ENCODE results near the gene GTPBP2. TPM values are rescaled to one million over a fixed set of nuclear protein-coding genes. Genes with fewer than 3 reads are reported as not detected.

GTPBP2 gene
- total and polyA plus RNA-seq, 2 experiments from 2014 or later: 17.5 to 55.9 TPM

DNA sequence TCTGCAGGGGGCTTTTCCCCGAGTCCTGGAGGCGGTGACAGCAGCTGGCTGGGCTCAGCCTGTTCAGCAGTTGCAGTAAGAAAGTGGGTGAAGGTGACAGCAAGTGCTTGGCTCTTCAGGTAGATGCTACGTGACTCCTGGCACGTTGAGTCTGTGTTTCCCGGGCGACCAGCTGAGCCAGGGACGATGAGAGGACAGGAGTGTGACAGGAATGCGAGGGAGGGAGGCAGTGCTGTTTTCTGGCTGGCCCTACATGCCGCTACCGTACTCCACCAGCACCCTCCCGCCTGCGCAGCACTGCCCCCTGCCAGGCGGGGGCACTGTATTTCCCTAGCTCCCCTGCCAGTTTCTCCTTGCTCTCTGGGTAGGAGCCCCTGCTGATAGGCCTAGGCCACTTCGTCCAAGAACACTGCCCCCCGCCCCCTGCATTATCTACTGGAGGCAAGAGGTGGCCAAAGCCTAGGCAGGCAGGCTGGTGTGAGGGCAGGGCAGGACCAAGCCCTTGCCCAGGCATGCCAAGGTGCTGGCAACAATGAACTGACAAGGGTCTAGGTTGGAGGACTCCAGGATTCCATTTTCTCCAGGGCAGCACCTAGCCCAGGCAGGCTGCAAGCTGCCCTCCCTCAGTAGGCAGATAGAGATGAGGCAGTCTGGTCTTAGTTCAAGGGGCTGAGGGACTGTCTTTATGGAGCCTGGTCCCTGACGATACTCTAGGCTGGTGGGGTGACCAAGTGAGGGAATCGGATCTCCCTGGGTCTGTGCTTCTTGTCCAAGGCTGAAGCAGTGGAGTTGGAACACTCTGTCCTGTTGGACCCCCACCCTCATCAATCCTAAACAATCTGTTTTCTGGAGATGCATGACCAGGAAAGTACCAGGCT is 39.3 kb upstream of the GTPBP2 start:
- H3K27ac ChIP-seq (ENCODE audit: low read depth): 0 out of 2 replicates have a peak overlapping the region, but pooled peaks have one; percentile 39
- H3K4me1 Mint-ChIP-seq: peaks cover 31% of the 10 kb centered on the region
- peak overlapping the region; percentile 49 for H3K4me3 ChIP-seq
- no peak overlapping the region for H2AFZ ChIP-seq
- H3F3A ChIP-seq (replicated peaks; ENCODE audit: low read depth): peaks cover 22% of the 10 kb centered on the region; the same call in 1 of the 2 replicates
- no peaks in the 10 kb centered on the region for H3K79me2 ChIP-seq (replicated peaks; ENCODE audit: insufficient read depth)
- H3K36me3 ChIP-seq (ENCODE audit: insufficient read depth): no peaks in the 10 kb centered on the region; the same call in 1 of the 2 replicates
- H3K4me2 ChIP-seq: peak overlapping the region; percentile 81
- H4K20me1 ChIP-seq (replicated peaks; ENCODE audit: insufficient read depth): no peaks in the 10 kb centered on the region; the same call in 1 of the 2 replicates
- H3K27me3 Mint-ChIP-seq (ENCODE audit: insufficient read depth, low read depth, poor library complexity): peaks cover 26% of the 10 kb centered on the region
- peaks cover 27% of the 10 kb centered on the region for H3K4me1 ChIP-seq (ENCODE audit: insufficient read depth)
- TF ChIP-seq POLR2AphosphoS5 (IDR thresholded peaks at IDR 0.05; ENCODE audit: low read depth): peak; percentile 54
- peak; percentile 12; the same call in 1 of the 2 replicates for TF ChIP-seq CREB1 (CRISPR knock-in tag; IDR thresholded peaks at IDR 0.05; ENCODE audit: low read depth)
- no peak for TF ChIP-seq EZH2 (IDR thresholded peaks at IDR 0.05; ENCODE audit: low read depth, unreplicated experiment)
- TF ChIP-seq JUNB (IDR thresholded peaks at IDR 0.05; ENCODE audit: unreplicated experiment): no peak
- peak; percentile 58 to 67 for TF ChIP-seq CTCF (conservative IDR thresholded peaks at IDR 0.05; ENCODE audit: low read depth in 2 of 2)
- H3K9me3 Mint-ChIP-seq: no peaks in the 10 kb centered on the region
- H3K27me3 ChIP-seq (ENCODE audit: insufficient read depth): no peaks in the 10 kb centered on the region
- H3K27ac Mint-ChIP-seq: no peak overlapping the region; the same call in 1 of the 2 replicates
- DNase-seq (ENCODE audit: low spot score): peak; percentile 89
- peak; percentile 74 for ATAC-seq
- H3K9me2 ChIP-seq (ENCODE audit: insufficient read depth): no peaks in the 10 kb centered on the region
- H3K4me3 Mint-ChIP-seq: peak overlapping the region; percentile 61
- H3K36me3 Mint-ChIP-seq (ENCODE audit: low read depth): peaks cover 24% of the 10 kb centered on the region

DNA sequence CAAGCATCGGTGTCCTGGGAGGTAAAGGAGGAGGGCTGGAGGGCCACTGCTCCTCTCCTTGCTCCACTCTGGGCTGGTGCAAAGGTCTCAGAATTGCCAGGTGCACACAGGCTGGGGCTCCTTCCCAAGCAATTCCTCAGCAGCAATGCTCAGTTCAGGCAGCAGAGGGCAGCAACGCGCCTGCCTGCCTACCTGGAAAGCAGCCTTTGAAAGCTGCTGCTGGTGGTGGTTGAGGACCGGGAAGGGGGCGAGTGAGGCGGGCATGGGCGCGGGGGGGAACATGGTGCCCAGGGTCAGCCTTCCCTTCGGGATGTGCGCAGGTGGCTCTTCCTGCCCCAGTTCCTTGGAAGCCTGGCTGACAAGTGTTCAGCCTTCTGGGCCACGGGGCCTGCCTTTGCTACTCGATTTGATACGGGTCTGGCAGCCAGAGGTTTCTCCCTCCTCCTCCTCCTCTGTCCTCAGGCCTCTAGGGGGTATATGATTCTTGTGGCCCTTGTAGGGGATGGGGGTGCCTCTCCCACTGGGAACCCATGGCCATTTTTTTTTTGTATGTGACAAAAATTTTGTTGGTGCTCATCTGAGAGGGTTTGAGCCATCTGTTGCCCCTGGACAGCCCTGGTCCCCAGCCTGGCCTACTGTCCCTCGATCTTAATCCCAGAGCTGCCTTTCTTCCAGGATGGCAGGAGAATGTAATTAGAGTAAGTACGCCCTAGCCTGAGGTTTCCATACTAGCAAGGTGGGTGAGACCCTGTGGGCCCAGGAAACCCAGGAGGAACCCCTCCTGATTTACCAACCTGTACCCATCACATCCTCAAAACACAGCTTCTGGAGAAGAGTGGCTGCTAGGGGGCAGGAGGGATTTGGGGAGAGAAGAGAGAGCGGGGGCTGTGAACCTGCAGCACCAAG is 38.4 kb upstream of the GTPBP2 start:
- Histone ChIP-seq H3K27ac (ENCODE audit: low read depth) (no peak overlapping the region), H3K4me3 (peak overlapping the region; percentile 49)

More for the DNA sequence above, 38.4 kb upstream of the GTPBP2 start:
- peak overlapping the region; percentile 81 for H3K4me2 ChIP-seq
- Mint-ChIP-seq H3K27ac (no peak overlapping the region), H3K9me3 (no peaks in the 10 kb centered on the region), H3K4me3 (peak overlapping the region; percentile 61), H3K27me3 (ENCODE audit: insufficient read depth, low read depth, poor library complexity) (peaks cover 26% of the 10 kb centered on the region), H3K36me3 (ENCODE audit: low read depth) (peaks cover 18% of the 10 kb centered on the region), H3K4me1 (peaks cover 31% of the 10 kb centered on the region)
- peaks cover 27% of the 10 kb centered on the region for H3K4me1 ChIP-seq (ENCODE audit: insufficient read depth)
- H3K27me3 ChIP-seq (ENCODE audit: insufficient read depth): no peaks in the 10 kb centered on the region
- no peaks in the 10 kb centered on the region; the same call in 1 of the 2 replicates for H3K36me3 ChIP-seq (ENCODE audit: insufficient read depth)
- TF ChIP-seq CTCF (conservative IDR thresholded peaks at IDR 0.05; ENCODE audit: low read depth in 2 of 2): peak; percentile 84 to 99
- TF ChIP-seq NANOG (IDR thresholded peaks at IDR 0.05; ENCODE audit: borderline replicate concordance): no peak
- H2AFZ ChIP-seq: no peak overlapping the region
- peak; percentile 68 for ATAC-seq
- no peaks in the 10 kb centered on the region for H3K79me2 ChIP-seq (replicated peaks; ENCODE audit: insufficient read depth)
- no peaks in the 10 kb centered on the region for H3K9me2 ChIP-seq (ENCODE audit: insufficient read depth)
- H4K20me1 ChIP-seq (replicated peaks; ENCODE audit: insufficient read depth): no peaks in the 10 kb centered on the region; the same call in 1 of the 2 replicates
- DNase-seq (ENCODE audit: low spot score): peak; percentile 87
- peaks cover 22% of the 10 kb centered on the region; the same call in 1 of the 2 replicates for H3F3A ChIP-seq (replicated peaks; ENCODE audit: low read depth)
